HUES64 (cell line): ENCODE measurements around the gene CFAP90.
A peak's percentile ranks its signal among the peaks of the same experiment; 100 is the strongest.

Experiments
- H3K27ac ChIP-seq: 2 replicates; pipeline ENCODE4 v1.7.0; 2013; ENCODE audit warnings: low read depth, low read length, inconsistent platforms
- H3K27me3 ChIP-seq: 2 replicates; pipeline ENCODE4 v1.6.1; 2013; ENCODE audit warnings: mild to moderate bottlenecking, low read length; ENCODE audit not compliant: insufficient read depth
- H3K36me3 ChIP-seq: 2 replicates; pipeline ENCODE4 v1.6.1; 2013; ENCODE audit warnings: mild to moderate bottlenecking, low read length; ENCODE audit not compliant: insufficient read depth
- H3K4me1 ChIP-seq: 2 replicates; pipeline ENCODE4 v1.6.1; 2013; ENCODE audit warnings: mild to moderate bottlenecking, low read length, moderate library complexity; ENCODE audit not compliant: insufficient read depth
- H3K4me3 ChIP-seq: 2 replicates; pipeline ENCODE4 v1.5.1; 2013; ENCODE audit warnings: mild to moderate bottlenecking, low read length, moderate library complexity
- H3K9ac ChIP-seq: 2 replicates; pipeline ENCODE4 v1.6.1; 2013; ENCODE audit warnings: mild to moderate bottlenecking, low read depth, low read length
- H3K9me3 ChIP-seq: 2 replicates; pipeline ENCODE4 v1.6.1; 2013; ENCODE audit warnings: low read depth, low read length; ENCODE audit not compliant: insufficient read depth
- WGBS: fragments of 150-250, 120-280 bp; methylation state at CpG from one replicate; pipeline ENCODE4 v1.1.7; 2013; ENCODE audit warnings: missing lambda C conversion rate; 5-methylcytosine and 5-hydroxymethylcytosine counted together

CFAP90 gene

DNA sequence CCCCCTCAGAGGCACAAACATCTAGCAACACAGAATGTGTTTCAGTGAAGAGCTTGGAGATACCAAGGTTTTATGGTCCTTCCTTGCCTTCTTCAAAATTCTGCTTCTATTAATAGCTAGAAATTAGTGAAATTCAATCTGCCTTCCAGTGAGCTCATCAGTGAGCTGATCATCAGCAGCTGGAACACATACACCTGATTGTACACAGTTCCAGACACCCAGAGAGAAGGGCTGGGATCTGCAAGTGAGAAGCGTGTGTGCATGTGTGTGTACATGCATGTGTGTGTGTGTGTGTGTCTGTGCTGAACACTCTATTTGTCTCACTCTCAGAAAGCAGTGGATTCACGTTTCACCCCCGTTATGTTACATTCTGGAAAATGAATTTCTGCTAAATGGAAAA, 28.5 kb downstream of the CFAP90 start:
- H3K27me3 ChIP-seq, result no peaks in the 10 kb centered on the region

DNA sequence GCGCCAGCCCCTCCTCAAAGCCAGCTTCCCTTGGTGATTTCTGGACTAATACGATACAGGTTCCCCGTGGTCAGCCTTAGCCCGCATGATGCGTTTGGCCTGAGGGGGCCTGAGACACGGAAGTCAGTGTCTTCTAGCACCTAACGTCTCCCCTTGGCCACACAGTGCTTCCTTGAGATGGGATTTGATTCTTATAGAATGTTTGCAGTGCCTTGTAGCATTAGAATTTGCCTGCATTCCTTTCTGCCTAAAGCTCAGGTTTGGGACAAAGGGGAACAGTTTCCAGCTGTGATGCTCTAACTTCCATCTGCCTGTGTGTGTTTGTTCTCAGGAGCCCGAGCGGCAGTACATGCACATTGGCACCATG, 34.4 kb downstream of the CFAP90 start:
- WGBS, result 66% methylated on average over 9 of the region's 9 CpGs

More for the DNA sequence above, 28.5 kb downstream of the CFAP90 start:
- Histone ChIP-seq H3K4me1 (no peaks in the 10 kb centered on the region), H3K27ac (no peak overlapping the region), H3K4me3 (no peak overlapping the region), H3K9ac (no peak overlapping the region), H3K36me3 (peaks cover 58% of the 10 kb centered on the region), H3K9me3 (no peaks in the 10 kb centered on the region)
- 80% methylated on average over 3 of the region's 3 CpGs for WGBS

DNA sequence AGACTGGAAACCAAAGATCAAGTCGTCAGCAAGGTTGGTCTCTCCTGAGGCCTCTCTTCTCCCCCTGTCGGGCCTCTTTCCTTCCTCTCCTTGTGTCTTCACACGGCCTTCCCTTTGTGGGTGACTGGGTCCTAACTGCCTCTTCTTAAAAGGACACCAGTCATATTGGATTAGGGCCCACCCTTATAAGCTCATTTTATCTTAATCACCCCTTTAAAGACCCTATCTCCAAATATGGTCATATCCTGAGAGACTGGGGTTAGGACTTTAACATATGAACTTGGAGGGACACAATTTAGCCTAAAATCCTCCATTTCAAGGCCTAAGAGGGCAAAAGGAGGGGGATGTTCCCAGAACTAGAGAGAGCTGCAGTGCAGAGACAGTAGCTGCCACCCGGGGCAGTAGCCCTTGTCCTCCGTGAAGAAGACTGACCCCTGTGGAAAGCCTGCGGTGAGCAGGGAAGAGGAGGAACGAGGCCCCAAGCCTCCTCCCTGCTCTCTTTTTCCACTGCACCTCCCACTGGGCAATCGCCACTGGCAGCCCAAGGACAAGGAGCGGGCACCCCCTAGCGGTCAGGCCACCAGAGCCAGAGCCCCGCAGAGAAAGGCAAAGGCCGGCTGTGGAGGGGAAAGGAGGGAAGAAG, 34.9 kb downstream of the CFAP90 start:
- Histone ChIP-seq H3K9ac (peak overlapping the region; percentile 42), H3K27me3 (no peaks in the 10 kb centered on the region), H3K36me3 (peaks cover 28% of the 10 kb centered on the region; the same call in 1 of the 2 replicates), H3K27ac (peak overlapping the region; percentile 80), H3K9me3 (no peaks in the 10 kb centered on the region), H3K4me1 (peaks cover 24% of the 10 kb centered on the region), H3K4me3 (peak overlapping the region; percentile 24)
- 18% methylated on average over 12 of the region's 12 CpGs for WGBS

More for the DNA sequence above, 34.4 kb downstream of the CFAP90 start:
- Histone ChIP-seq H3K9me3 (no peaks in the 10 kb centered on the region), H3K36me3 (peaks cover 33% of the 10 kb centered on the region; the same call in 1 of the 2 replicates), H3K4me3 (no peak overlapping the region; the same call in 1 of the 2 replicates), H3K27ac (peak overlapping the region; percentile 80), H3K9ac (peak overlapping the region; percentile 42), H3K27me3 (no peaks in the 10 kb centered on the region), H3K4me1 (peaks cover 24% of the 10 kb centered on the region)

DNA sequence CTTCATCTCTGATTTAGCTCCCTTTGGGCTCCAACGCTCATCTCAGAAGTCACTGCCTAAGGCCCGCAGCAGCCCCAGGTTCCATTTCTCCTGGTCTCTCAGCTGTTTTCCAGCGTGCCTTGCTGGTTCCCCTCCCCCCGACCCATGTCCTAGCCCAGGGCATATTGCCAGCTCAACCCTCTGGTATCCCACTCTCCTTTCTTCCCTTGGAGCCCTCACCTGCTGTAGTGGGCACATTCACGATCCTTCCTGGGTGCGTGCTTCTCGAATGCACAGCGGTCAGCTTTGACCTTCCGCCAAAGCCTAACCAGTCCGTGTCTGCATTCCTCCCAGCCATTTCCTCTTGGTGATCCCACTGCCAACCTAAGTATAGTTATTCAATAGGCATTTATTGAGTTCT, 36.1 kb downstream of the CFAP90 start:
- Histone ChIP-seq H3K4me1 (peaks cover 24% of the 10 kb centered on the region), H3K27me3 (no peaks in the 10 kb centered on the region), H3K4me3 (no peak overlapping the region), H3K36me3 (peaks cover 19% of the 10 kb centered on the region; the same call in 1 of the 2 replicates), H3K27ac (no peak overlapping the region), H3K9ac (no peak overlapping the region), H3K9me3 (no peaks in the 10 kb centered on the region)
- 92% methylated on average over 10 of the region's 10 CpGs for WGBS

- WGBS, result 96% methylated on average over 3 of the region's 3 CpGs
- Histone ChIP-seq H3K36me3 (peaks cover 7% of the 10 kb centered on the region; the same call in 1 of the 2 replicates), H3K27ac (no peak overlapping the region), H3K9ac (no peak overlapping the region), H3K9me3 (no peaks in the 10 kb centered on the region), H3K4me3 (no peak overlapping the region), H3K27me3 (no peaks in the 10 kb centered on the region), H3K4me1 (peaks cover 24% of the 10 kb centered on the region)
Observed at GRCh38 chr5:7813576-7813975, 37.4 kb downstream of the CFAP90 start.

DNA sequence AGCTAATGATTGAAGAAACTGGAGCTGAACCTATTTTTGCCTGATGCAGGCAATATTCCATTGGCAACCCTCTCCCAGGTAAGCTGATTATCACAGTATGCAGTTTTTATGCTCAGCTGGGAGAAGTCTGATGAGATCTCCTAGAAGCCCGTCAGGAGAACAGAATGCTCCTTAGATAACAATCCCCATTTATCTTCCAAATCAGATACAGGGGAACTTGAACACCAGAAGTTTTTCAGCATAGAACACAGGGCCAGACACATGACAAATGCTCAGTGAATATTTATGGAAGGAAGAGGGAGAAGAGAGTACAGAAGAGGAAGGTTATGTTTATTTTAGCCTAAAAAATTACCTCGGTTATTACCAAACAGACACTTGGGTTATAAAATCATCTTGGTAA, 37.9 kb downstream of the CFAP90 start:
- Histone ChIP-seq H3K4me3 (no peak overlapping the region), H3K27ac (no peak overlapping the region), H3K9me3 (no peaks in the 10 kb centered on the region), H3K36me3 (peaks cover 6% of the 10 kb centered on the region; the same call in 1 of the 2 replicates), H3K27me3 (no peaks in the 10 kb centered on the region), H3K4me1 (peaks cover 24% of the 10 kb centered on the region), H3K9ac (no peak overlapping the region)
- WGBS, result 93% methylated on average over 2 of the region's 2 CpGs

DNA sequence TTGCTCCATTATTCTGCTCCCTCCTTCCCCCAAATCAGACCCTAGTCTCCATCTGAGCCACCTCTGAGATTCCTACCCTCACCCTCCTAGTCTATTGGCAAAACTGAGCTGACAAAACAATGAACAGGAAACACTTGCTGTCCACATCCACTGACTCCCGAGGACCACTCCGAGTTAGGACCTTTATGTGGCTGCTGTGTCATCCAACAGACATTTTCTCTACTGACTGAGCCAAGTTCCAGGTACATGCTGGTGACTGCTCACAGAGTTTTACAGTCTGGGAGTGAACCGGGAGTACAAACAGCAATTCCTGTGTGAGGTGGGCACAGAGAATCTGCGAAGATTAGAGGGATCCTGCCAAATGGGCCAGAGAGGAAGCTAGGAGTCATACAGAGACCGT, 39.2 kb downstream of the CFAP90 start:
- no peak overlapping the region for H3K9ac ChIP-seq
- WGBS, result 93% methylated on average over 5 of the region's 5 CpGs
- H3K4me1 ChIP-seq, result peaks cover 20% of the 10 kb centered on the region
- no peaks in the 10 kb centered on the region for H3K27me3 ChIP-seq
- no peak overlapping the region for H3K27ac ChIP-seq
- no peak overlapping the region for H3K4me3 ChIP-seq
- no peaks in the 10 kb centered on the region for H3K9me3 ChIP-seq
- peaks cover 8% of the 10 kb centered on the region; the same call in 1 of the 2 replicates for H3K36me3 ChIP-seq

DNA sequence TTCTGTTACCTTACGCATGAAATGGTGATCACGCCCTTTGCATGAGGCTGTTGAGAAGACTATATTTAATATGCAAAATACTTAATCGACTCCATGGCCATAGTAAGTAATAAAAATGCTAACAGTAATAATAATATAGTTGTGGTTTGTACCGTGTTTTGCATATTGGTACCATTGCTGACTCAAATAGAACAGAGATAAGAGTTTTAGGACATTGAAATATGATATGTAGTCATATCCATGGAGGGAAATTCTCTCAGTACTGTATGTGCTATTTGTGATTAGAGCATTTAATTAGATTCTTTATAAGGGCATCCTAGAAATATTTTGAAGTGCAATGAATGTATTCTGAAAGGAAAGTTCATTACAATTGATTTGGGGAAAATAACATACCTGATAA, 41.9 kb downstream of the CFAP90 start:
- H3K9me3 ChIP-seq, result no peaks in the 10 kb centered on the region
- no peaks in the 10 kb centered on the region; the same call in 1 of the 2 replicates for H3K4me1 ChIP-seq
- H3K27me3 ChIP-seq, result no peaks in the 10 kb centered on the region
- 96% methylated on average over 1 of the region's 4 CpGs for WGBS
- H3K4me3 ChIP-seq, result no peak overlapping the region
- no peak overlapping the region for H3K9ac ChIP-seq
- no peak overlapping the region for H3K27ac ChIP-seq
- H3K36me3 ChIP-seq, result peaks cover 32% of the 10 kb centered on the region; the same call in 1 of the 2 replicates

DNA sequence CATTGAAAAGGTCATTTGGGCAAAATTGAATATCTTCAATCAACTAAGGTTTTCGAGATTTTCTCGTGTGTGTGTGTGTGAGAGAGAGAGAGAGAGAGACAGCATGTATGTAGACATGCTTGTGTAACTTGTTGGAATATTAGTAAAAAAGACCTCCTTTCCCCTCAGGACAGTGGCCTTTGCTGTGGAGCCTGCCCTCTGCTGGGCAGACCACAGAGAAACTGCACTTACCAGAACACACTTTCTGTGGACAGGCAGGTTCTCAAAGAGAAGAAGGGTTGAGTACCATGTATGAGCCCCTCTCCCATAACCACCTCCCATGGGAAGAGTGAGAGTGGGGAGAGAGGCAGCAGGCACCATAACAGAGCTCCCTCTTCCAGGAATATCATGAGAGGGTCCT, 45.6 kb downstream of the CFAP90 start:
- Histone ChIP-seq H3K9ac (no peak overlapping the region), H3K27me3 (no peaks in the 10 kb centered on the region), H3K4me3 (no peak overlapping the region), H3K4me1 (no peaks in the 10 kb centered on the region), H3K27ac (no peak overlapping the region), H3K36me3 (peaks cover 49% of the 10 kb centered on the region; the same call in 1 of the 2 replicates), H3K9me3 (no peaks in the 10 kb centered on the region)
- WGBS, result 88% methylated on average over 2 of the region's 2 CpGs

DNA sequence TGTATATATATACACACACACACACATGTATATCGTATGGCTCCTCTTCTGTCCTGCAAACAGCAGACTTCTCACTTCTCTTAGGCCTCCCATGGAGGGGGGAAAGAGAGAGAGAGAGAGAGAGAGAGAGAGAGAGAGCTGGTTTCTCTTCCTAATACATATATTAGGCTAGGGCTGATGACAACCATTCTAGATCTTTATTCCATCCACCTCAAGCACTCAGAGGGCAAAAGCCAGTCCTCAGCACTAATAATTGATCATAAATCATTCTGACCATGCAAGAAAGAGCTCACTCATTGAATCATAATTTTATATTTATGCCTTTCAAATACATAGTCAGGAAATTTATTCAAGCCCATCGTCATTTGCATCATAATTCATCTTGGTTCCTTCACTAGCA, 47.0 kb downstream of the CFAP90 start:
- Histone ChIP-seq H3K4me3 (no peak overlapping the region), H3K27me3 (no peaks in the 10 kb centered on the region), H3K9ac (no peak overlapping the region), H3K9me3 (no peaks in the 10 kb centered on the region), H3K36me3 (peaks cover 49% of the 10 kb centered on the region; the same call in 1 of the 2 replicates), H3K27ac (no peak overlapping the region), H3K4me1 (no peaks in the 10 kb centered on the region)
- WGBS, result 92% methylated on average over 1 of the region's 2 CpGs

- peaks cover 49% of the 10 kb centered on the region; the same call in 1 of the 2 replicates for H3K36me3 ChIP-seq
- H3K4me3 ChIP-seq, result no peak overlapping the region
- H3K9ac ChIP-seq, result no peak overlapping the region
- no peak overlapping the region for H3K27ac ChIP-seq
- H3K27me3 ChIP-seq, result no peaks in the 10 kb centered on the region
- H3K4me1 ChIP-seq, result no peaks in the 10 kb centered on the region
- 98% methylated on average over 5 of the region's 6 CpGs for WGBS
- H3K9me3 ChIP-seq, result no peaks in the 10 kb centered on the region
Observed at GRCh38 chr5:7802855-7803254, 48.1 kb downstream of the CFAP90 start.
